ENCODE results near the gene LRPAP1. TPM values are rescaled to one million over a fixed set of nuclear protein-coding genes. Genes with fewer than 3 reads are reported as not detected.

The LRPAP1 gene
- total and polyA plus RNA-seq, 10 of the 15 experiments (the other 5 are each of a cell fraction or from before 2014, with no cell fraction given), result 1.0 to 100 (median 51.1) TPM

- ATAC-seq (no peak), FAIRE-seq (no peak), DNase-seq (ENCODE audit: low read depth, low spot score) (no peak)
- in situ Hi-C loops (cut with MboI) (no loop called here), intact Hi-C loops (cut with micrococcal nuclease; ENCODE audit: unreplicated experiment) (no loop called here)
- Histone ChIP-seq H3K9ac (ENCODE audit: control insufficient read depth, insufficient read depth, low read length) (no peak overlapping the region), H3K4me3 (no peak overlapping the region), H3K36me3 (ENCODE audit: control insufficient read depth in 2 of 2, insufficient read depth in 2 of 2, low read length in 1 of 2) (no peaks in the 10 kb centered on the region), H3K79me2 (ENCODE audit: control insufficient read depth, insufficient read depth, low read length) (no peaks in the 10 kb centered on the region), H3K9me3 (replicated peaks; ENCODE audit: control insufficient read depth, insufficient read depth, low read length) (no peaks in the 10 kb centered on the region; the same call in 2 of the 3 replicates), H3K4me2 (ENCODE audit: control insufficient read depth, insufficient read depth) (no peak overlapping the region), H3K27me3 (replicated peaks in 1 of 2; ENCODE audit: control insufficient read depth in 2 of 2, insufficient read depth in 2 of 2, low read length in 1 of 2) (peaks cover 0 to 3% of the 10 kb centered on the region in 2 experiments; a peak in 2 of 4 replicates), H4K20me1 (ENCODE audit: control insufficient read depth, insufficient read depth) (no peaks in the 10 kb centered on the region), H3K27ac (ENCODE audit: control insufficient read depth, insufficient read depth) (no peak overlapping the region), H2AFZ (ENCODE audit: control insufficient read depth, low read depth, low read length) (no peak overlapping the region), H3K4me1 (ENCODE audit: control insufficient read depth, insufficient read depth, low read length) (no peaks in the 10 kb centered on the region)
- CTCF ChIA-PET, result interaction anchor here (1.1 kb wide), 1 partner anchor 13 kb away, joined by 4 read pairs; no protein-coding TSS in a partner anchor
- POLR2A ChIA-PET, result no interaction called here
- RAD21 ChIA-PET (ENCODE audit: unreplicated experiment), result no interaction called here
- SMC1A ChIA-PET (ENCODE audit: uncharacterized antibody, unreplicated experiment), result no interaction called here
- TF ChIP-seq NRF1 (conservative IDR thresholded peaks at IDR 0.05; ENCODE audit: low read depth, low read length), result no peak
- TF ChIP-seq HDGF (IDR thresholded peaks at IDR 0.05), result no peak
- no peak for TF ChIP-seq MYB (IDR thresholded peaks at IDR 0.05; ENCODE audit: borderline replicate concordance, low read depth, low read length)
- TF ChIP-seq IRF5 (IDR thresholded peaks at IDR 0.05; ENCODE audit: borderline replicate concordance), result no peak
- TF ChIP-seq ZBTB11 (CRISPR knock-in tag; IDR thresholded peaks at IDR 0.05), result no peak
- TF ChIP-seq PML (IDR thresholded peaks at IDR 0.05; ENCODE audit: low read length), result no peak
- no peak for TF ChIP-seq CREB1 (IDR thresholded peaks at IDR 0.05; ENCODE audit: low read depth)
- TF ChIP-seq RELB (IDR thresholded peaks at IDR 0.05; ENCODE audit: low read depth), result no peak
- no peak for TF ChIP-seq FOS (IDR thresholded peaks at IDR 0.05; ENCODE audit: borderline replicate concordance, extremely low read depth, insufficient read length)
- TF ChIP-seq, protein P1, sequence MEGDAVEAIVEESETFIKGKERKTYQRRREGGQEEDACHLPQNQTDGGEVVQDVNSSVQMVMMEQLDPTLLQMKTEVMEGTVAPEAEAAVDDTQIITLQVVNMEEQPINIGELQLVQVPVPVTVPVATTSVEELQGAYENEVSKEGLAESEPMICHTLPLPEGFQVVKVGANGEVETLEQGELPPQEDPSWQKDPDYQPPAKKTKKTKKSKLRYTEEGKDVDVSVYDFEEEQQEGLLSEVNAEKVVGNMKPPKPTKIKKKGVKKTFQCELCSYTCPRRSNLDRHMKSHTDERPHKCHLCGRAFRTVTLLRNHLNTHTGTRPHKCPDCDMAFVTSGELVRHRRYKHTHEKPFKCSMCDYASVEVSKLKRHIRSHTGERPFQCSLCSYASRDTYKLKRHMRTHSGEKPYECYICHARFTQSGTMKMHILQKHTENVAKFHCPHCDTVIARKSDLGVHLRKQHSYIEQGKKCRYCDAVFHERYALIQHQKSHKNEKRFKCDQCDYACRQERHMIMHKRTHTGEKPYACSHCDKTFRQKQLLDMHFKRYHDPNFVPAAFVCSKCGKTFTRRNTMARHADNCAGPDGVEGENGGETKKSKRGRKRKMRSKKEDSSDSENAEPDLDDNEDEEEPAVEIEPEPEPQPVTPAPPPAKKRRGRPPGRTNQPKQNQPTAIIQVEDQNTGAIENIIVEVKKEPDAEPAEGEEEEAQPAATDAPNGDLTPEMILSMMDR (IDR thresholded peaks at IDR 0.05 in 2 of 3, conservative IDR thresholded peaks at IDR 0.05 in 1 of 3; ENCODE audit: control insufficient read depth in 2 of 3, extremely low read depth in 1 of 3, insufficient read depth in 1 of 3, low read depth in 3 of 3, low read length in 3 of 3), result no peak
- WGBS (ENCODE audit: insufficient coverage, insufficient replicate concordance, low lambda C conversion rate, missing lambda C conversion rate), result 40% methylated on average over 28 of the region's 40 CpGs
- no TSS peak for BruUV-seq (replicated peaks)
Observed at GRCh38 chr4:3466691-3467600, 65.3 kb downstream of the LRPAP1 start.

Data from GM12878 (cell line).